DND-41 (cell line): ENCODE results near the gene TNNT2.

Experiments
- ATAC-seq: fragments of 200-7000 bp; cut with Tn5 transposase; 3 replicates; pipeline ENCODE4 v1.9.1; 2021; ENCODE audit warnings: low read depth; ENCODE audit not compliant: insufficient read depth
- DNase-seq: peaks from one replicate; pipeline ENCODE4 v3.0.0-alpha.2; 2020
- H2AFZ ChIP-seq: 2 replicates; pipeline ENCODE4 v1.6.0; 2012; ENCODE audit warnings: low read depth, low read length
- H3K27ac ChIP-seq: 2 replicates; pipeline ENCODE4 v1.5.1; 2012; ENCODE audit warnings: low read length, inconsistent platforms
- H3K27me3 ChIP-seq: fragments of 200-600 bp; sonication (generic); 2 replicates; pipeline ENCODE4 v1.6.0; 2012; ENCODE audit warnings: low read length, mild to moderate bottlenecking, inconsistent platforms; ENCODE audit not compliant: insufficient read depth, poor library complexity
- H3K36me3 ChIP-seq: 2 replicates; pipeline ENCODE4 v1.5.1; 2012; ENCODE audit warnings: low read length, inconsistent platforms; ENCODE audit not compliant: insufficient read depth
- H3K4me1 ChIP-seq: 2 replicates; pipeline ENCODE4 v1.5.1; 2012; ENCODE audit warnings: mild to moderate bottlenecking, low read length; ENCODE audit not compliant: insufficient read depth
- H3K4me2 ChIP-seq: 2 replicates; pipeline ENCODE4 v1.6.0; 2012; ENCODE audit warnings: mild to moderate bottlenecking, moderate library complexity, low read length, inconsistent platforms; ENCODE audit not compliant: insufficient read depth
- H3K4me3 ChIP-seq, 2 experiments: fragments of 200-600 bp in 1 of 2; shearing (Covaris generic) in 1 of 2; 2 replicates each; pipeline ENCODE4 v1.5.1; 2012 to 2016; ENCODE audit warnings: inconsistent platforms in 2 of 2, low read length in 2 of 2, mild to moderate bottlenecking in 2 of 2, low read depth in 1 of 2, moderate library complexity in 1 of 2
- H3K79me2 ChIP-seq: 2 replicates; pipeline ENCODE4 v1.6.0; 2012; ENCODE audit warnings: low read length, inconsistent platforms; ENCODE audit not compliant: insufficient read depth
- H3K9ac ChIP-seq: 2 replicates; pipeline ENCODE4 v1.6.0; 2012; ENCODE audit warnings: low read depth, mild to moderate bottlenecking, inconsistent platforms, low read length, moderate library complexity
- H3K9me3 ChIP-seq: 2 replicates; pipeline ENCODE4 v1.5.1; 2012; ENCODE audit warnings: low read length, moderate library complexity, mild to moderate bottlenecking, inconsistent platforms; ENCODE audit not compliant: insufficient read depth, severe bottlenecking
- H4K20me1 ChIP-seq: 2 replicates; pipeline ENCODE4 v1.6.0; 2012; ENCODE audit warnings: low read length; ENCODE audit not compliant: insufficient read depth
- EZH2 ChIP-seq: IDR thresholded peaks from 3 replicates; pipeline ENCODE4 v1.6.1; 2012; ENCODE audit warnings: borderline replicate concordance, low read depth, mild to moderate bottlenecking, moderate library complexity, low read length, inconsistent platforms; ENCODE audit not compliant: severe bottlenecking
- TF ChIP-seq, protein P1 (sequence below): IDR thresholded peaks from 2 replicates; pipeline ENCODE4 v1.5.1; 2012; ENCODE audit warnings: borderline replicate concordance, low read length, moderate library complexity, mild to moderate bottlenecking; ENCODE audit not compliant: poor library complexity, severe bottlenecking; ENCODE audit errors: extremely low read depth

TNNT2 gene

DNA sequence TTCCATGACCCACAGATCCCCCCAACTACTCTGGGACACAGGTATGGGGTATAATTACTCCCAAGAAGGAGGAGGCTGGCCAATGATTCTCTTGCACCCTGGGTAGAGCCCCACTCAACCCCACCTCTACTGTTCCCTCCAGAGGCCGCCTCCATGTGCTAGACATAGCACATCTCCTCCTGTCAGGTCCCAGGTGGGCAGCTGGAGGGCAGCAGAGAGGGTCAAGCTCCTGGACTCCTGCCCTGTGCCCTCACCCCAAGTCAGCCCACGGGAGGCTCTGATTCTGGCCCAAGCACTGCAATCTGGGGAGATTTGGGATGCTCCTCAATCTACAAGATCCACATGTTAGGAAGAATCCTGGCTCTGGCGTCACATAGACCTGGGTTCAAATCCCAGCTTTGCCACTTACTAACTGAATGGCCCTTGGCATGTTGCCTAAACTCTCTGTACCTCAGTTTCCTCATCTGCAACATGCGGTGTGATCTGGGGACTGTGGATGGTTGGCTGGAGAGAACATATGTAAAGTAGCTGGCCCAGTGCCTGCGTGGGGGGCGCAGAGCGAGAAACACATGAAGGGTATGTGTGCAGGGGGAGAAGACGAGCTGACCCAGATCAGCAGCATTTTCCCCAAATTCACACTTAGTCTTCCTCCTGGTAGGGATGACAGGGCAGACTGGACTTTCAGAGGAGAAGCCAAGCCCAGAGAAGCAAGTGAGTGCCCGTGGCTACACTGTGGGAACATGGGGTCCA is 23.2 kb downstream of the TNNT2 start:
- no peak overlapping the region for H3K27ac ChIP-seq
- H3K79me2 ChIP-seq, result no peaks in the 10 kb centered on the region
- no peak for DNase-seq
- H4K20me1 ChIP-seq, result no peaks in the 10 kb centered on the region
- H3K36me3 ChIP-seq, result no peaks in the 10 kb centered on the region
- H3K27me3 ChIP-seq, result no peaks in the 10 kb centered on the region
- H3K9me3 ChIP-seq, result no peaks in the 10 kb centered on the region
- H3K4me1 ChIP-seq, result no peaks in the 10 kb centered on the region
- ATAC-seq, result no peak
- H2AFZ ChIP-seq, result no peak overlapping the region
- no peak overlapping the region for H3K9ac ChIP-seq
- TF ChIP-seq EZH2, result no peak
- TF ChIP-seq, protein P1, sequence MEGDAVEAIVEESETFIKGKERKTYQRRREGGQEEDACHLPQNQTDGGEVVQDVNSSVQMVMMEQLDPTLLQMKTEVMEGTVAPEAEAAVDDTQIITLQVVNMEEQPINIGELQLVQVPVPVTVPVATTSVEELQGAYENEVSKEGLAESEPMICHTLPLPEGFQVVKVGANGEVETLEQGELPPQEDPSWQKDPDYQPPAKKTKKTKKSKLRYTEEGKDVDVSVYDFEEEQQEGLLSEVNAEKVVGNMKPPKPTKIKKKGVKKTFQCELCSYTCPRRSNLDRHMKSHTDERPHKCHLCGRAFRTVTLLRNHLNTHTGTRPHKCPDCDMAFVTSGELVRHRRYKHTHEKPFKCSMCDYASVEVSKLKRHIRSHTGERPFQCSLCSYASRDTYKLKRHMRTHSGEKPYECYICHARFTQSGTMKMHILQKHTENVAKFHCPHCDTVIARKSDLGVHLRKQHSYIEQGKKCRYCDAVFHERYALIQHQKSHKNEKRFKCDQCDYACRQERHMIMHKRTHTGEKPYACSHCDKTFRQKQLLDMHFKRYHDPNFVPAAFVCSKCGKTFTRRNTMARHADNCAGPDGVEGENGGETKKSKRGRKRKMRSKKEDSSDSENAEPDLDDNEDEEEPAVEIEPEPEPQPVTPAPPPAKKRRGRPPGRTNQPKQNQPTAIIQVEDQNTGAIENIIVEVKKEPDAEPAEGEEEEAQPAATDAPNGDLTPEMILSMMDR, result no peak
- no peak overlapping the region for H3K4me3 ChIP-seq
- H3K4me2 ChIP-seq, result no peak overlapping the region

DNA sequence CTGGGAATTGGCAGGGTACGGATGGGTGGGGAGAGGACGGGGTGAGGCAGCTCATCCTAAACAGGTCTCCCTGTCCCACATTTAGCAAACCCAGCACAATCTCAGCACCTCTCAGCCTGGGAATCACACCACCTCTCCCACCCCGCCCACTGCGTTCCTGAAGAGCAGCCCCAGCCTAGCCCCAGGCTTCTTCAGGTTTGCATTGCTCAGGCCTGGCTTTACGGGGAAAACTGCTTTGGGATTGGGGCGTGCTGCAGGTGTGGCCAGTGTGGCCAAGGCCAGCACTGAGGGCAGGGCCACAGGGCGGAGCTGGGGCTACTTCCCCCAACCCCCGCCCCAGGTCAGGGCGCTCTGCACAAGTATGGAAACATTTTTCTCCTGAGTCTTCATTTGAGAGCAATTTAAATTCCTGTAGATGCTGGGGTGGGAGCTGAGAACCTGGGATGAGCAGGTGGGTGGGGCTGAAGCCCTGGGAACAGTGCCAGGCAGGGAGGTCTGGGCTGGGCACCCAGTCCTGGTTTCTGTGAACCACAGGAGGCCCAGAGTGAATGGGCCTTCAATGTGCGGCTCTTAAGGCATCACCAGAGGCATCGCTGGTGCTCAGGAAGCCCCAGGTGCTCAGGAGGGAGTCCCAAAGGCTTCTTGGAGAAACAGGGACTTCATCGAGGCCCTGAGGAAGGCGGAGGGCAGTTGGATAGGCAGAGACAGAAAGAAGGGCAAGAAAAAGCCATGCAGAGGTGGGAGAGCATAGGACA is 24.1 kb downstream of the TNNT2 start:
- no peak for TF ChIP-seq EZH2
- TF ChIP-seq, protein P1, result no peak
- Histone ChIP-seq H3K27ac (no peak overlapping the region), H3K36me3 (no peaks in the 10 kb centered on the region), H3K79me2 (no peaks in the 10 kb centered on the region), H4K20me1 (no peaks in the 10 kb centered on the region), H3K4me3 (no peak overlapping the region), H3K27me3 (no peaks in the 10 kb centered on the region), H3K4me2 (no peak overlapping the region), H3K9me3 (no peaks in the 10 kb centered on the region), H3K9ac (no peak overlapping the region), H2AFZ (no peak overlapping the region), H3K4me1 (no peaks in the 10 kb centered on the region)
- DNase-seq, result no peak
- no peak for ATAC-seq

DNA sequence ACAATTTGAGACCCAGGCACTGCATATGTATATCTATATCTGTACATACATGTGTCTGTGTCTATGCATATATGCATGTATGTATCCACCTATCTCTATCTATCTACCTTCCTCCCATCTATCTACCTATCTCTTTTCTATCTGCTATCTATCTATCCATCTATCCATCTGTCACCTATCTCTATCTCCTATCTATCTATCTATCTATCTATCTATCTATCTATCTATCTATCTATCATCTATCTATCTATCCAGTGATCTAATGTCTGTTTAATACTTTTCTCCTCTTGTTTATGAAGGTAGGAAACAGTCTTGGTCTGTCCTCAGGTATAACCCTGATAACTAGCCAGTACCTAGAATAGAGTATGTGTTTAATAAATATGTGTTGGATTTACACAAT is 25.9 kb downstream of the TNNT2 start:
- no peaks in the 10 kb centered on the region for H3K27me3 ChIP-seq
- no peak for ATAC-seq
- no peak overlapping the region for H3K4me2 ChIP-seq
- no peak for DNase-seq
- no peak overlapping the region for H3K9ac ChIP-seq
- H3K36me3 ChIP-seq, result no peaks in the 10 kb centered on the region
- H3K4me3 ChIP-seq, result no peak overlapping the region
- H3K27ac ChIP-seq, result no peak overlapping the region
- H3K4me1 ChIP-seq, result no peaks in the 10 kb centered on the region
- no peak overlapping the region for H2AFZ ChIP-seq
- no peak for TF ChIP-seq EZH2
- TF ChIP-seq, protein P1, result no peak
- no peaks in the 10 kb centered on the region for H3K79me2 ChIP-seq
- H3K9me3 ChIP-seq, result no peaks in the 10 kb centered on the region
- H4K20me1 ChIP-seq, result no peaks in the 10 kb centered on the region
